Ammon's horn (tissue), 1 donor: ENCODE results near the gene PKD1.

Experiments used
- DNase-seq: peaks from one replicate; pipeline ENCODE4 v3.0.0-alpha.2; 2016; ENCODE audit warnings: low spot score

The PKD1 gene

GRCh38 chr16:2046893-2047329, 88.8 kb downstream of the PKD1 start:
- no peak for DNase-seq

- no peak for DNase-seq
These were observed 89.5 kb downstream of the PKD1 start for GRCh38 chr16:2045965-2046892.

- DNase-seq: no peak
These were observed 91.2 kb downstream of the PKD1 start for GRCh38 chr16:2044541-2044940.

GRCh38 chr16:2043667-2044451, 91.8 kb downstream of the PKD1 start:
- no peak for DNase-seq

GRCh38 chr16:2042986-2043666, 92.6 kb downstream of the PKD1 start:
- no peak for DNase-seq

GRCh38 chr16:2042171-2042985, 93.3 kb downstream of the PKD1 start:
- no peak for DNase-seq

- no peak for DNase-seq
These were observed 94.7 kb downstream of the PKD1 start for GRCh38 chr16:2040787-2041522.

GRCh38 chr16:2040041-2040786, 95.5 kb downstream of the PKD1 start:
- DNase-seq: no peak

GRCh38 chr16:2039274-2040031, 96.2 kb downstream of the PKD1 start:
- DNase-seq: no peak
